K562 (cell line): ENCODE measurements around the gene RDH13. TPM values are rescaled to one million over a fixed set of nuclear protein-coding genes. Genes with fewer than 3 reads are reported as not detected.
A peak's percentile ranks its signal among the peaks of the same experiment; 100 is the strongest.

ENCODE experiments used
- ATAC-seq: fragments of 200-7000 bp; cut with Tn5 transposase; 3 replicates; pipeline ENCODE4 v1.9.1; 2020; ENCODE audit warnings: moderate library complexity
- BruUV-seq: library from RNA; stranded (reverse); fragments of 400-500 nt; replicated peaks from 2 replicates; lab custom pipeline; 2021; lab: Mats Ljungman, UMichigan
- CTCF ChIA-PET: fragments of 300-600 bp; formaldehyde crosslinking; extraction: SDS; loops from one replicate; lab custom pipeline; 2021; ENCODE audit warnings: low intra/inter-chr PET ratio; lab: Yijun Ruan, JAX
- POLR2A ChIA-PET: fragments of 300-600, 350-650 bp; sonication (Branson Sonifier 250); formaldehyde crosslinking; extraction: SDS; loops from one replicate; lab custom pipeline; 2021; ENCODE audit warnings: antibody characterized with exemption, inconsistent platforms; lab: Yijun Ruan, JAX
- DNase-seq, 4 experiments: peaks; one replicate each; pipeline versions ENCODE4 v3.0.0 to v3.0.0-alpha.2; 2011 to 2018; ENCODE audit warnings: low spot score in 3 of 4, mixed read lengths in 3 of 4; ENCODE audit errors: extremely low read depth in 1 of 4
- FAIRE-seq: peaks from 2 replicates; lab custom pipeline; 2011; peaks lifted over from hg19 to GRCh38; lab: Jason Lieb, UNC
- H2AFZ ChIP-seq: 2 replicates; pipeline ENCODE4 v1.6.0; 2011; ENCODE audit warnings: low read depth, low read length, control low read depth, inconsistent platforms
- H3K27ac ChIP-seq: fragments of 200-600 bp; 3 replicates; pipeline ENCODE4 v1.8.0; 2011; ENCODE audit warnings: low read depth, mild to moderate bottlenecking, control low read depth, inconsistent platforms, low read length, moderate library complexity, mixed read lengths; ENCODE audit errors: extremely low read depth
- H3K27me3 ChIP-seq, 2 experiments: fragments of 300-600 bp in 1 of 2; 2 replicates in 1 of 2; 3 replicates in 1 of 2; pipeline versions ENCODE4 v1.6.0 to v1.8.0; 2011; ENCODE audit warnings: inconsistent platforms in 2 of 2, low read length in 2 of 2, mild to moderate bottlenecking in 1 of 2, mixed read lengths in 1 of 2, moderate library complexity in 1 of 2; ENCODE audit not compliant: control insufficient read depth in 2 of 2, insufficient read depth in 2 of 2
- H3K36me3 ChIP-seq: fragments of 300-600 bp; 3 replicates; pipeline ENCODE4 v1.8.0; 2011; ENCODE audit warnings: mild to moderate bottlenecking, low read length, inconsistent platforms; ENCODE audit not compliant: control insufficient read depth, insufficient read depth
- H3K4me1 ChIP-seq, 2 experiments: fragments of 200-600 bp in 1 of 2; replicated peaks in 1 of 2; 2 replicates in 1 of 2; 3 replicates in 1 of 2; pipeline versions ENCODE4 v1.5.1 to v1.8.0; 2011; ENCODE audit warnings: inconsistent platforms in 2 of 2, low read length in 2 of 2, mild to moderate bottlenecking in 1 of 2, mixed read lengths in 1 of 2, moderate library complexity in 1 of 2; ENCODE audit not compliant: control insufficient read depth in 2 of 2, insufficient read depth in 2 of 2
- H3K4me2 ChIP-seq: 2 replicates; pipeline ENCODE4 v1.6.1; 2011; ENCODE audit warnings: low read length, control low read depth, inconsistent platforms, mixed read lengths; ENCODE audit not compliant: insufficient read depth
- H3K4me3 ChIP-seq: fragments of 200-600 bp; sonication (generic), shearing (Covaris generic); 2 replicates; pipeline ENCODE4 v1.5.1; 2016; ENCODE audit warnings: control low read depth, inconsistent platforms
- H3K79me2 ChIP-seq: fragments of 200-600 bp; 3 replicates; pipeline ENCODE4 v1.8.0; 2011; ENCODE audit warnings: low read length, inconsistent platforms; ENCODE audit not compliant: control insufficient read depth, insufficient read depth
- H3K9ac ChIP-seq, 2 experiments: 2 replicates each; pipeline versions ENCODE4 v1.6.0 to v1.6.1; 2011; ENCODE audit warnings: low read depth in 2 of 2, low read length in 2 of 2, control low read depth in 1 of 2, inconsistent platforms in 1 of 2, mild to moderate bottlenecking in 1 of 2, mixed read lengths in 1 of 2; ENCODE audit not compliant: insufficient read depth in 1 of 2
- H3K9me1 ChIP-seq: one replicate; pipeline ENCODE4 v1.6.0; 2011; ENCODE audit warnings: inconsistent platforms, mild to moderate bottlenecking, low read length, moderate library complexity; ENCODE audit not compliant: control insufficient read depth, insufficient read depth
- H3K9me3 ChIP-seq: replicated peaks from 2 replicates; pipeline ENCODE4 v1.5.1; 2011; ENCODE audit warnings: low read depth, low read length, inconsistent platforms; ENCODE audit not compliant: control insufficient read depth, insufficient read depth
- H4K20me1 ChIP-seq: replicated peaks from 2 replicates; pipeline ENCODE4 v1.6.1; 2011; ENCODE audit warnings: low read length, inconsistent platforms, mixed read lengths; ENCODE audit not compliant: control insufficient read depth, insufficient read depth
- JUN ChIP-seq, 2 experiments: sonication (generic) in 1 of 2; formaldehyde crosslinking in 1 of 2; IDR thresholded peaks; 2 replicates each; pipeline versions ENCODE4 v1.6.1 to v1.8.0; 2012 to 2022; ENCODE audit warnings: borderline replicate concordance in 2 of 2, mild to moderate bottlenecking in 2 of 2, improper control_type of control experiment in 1 of 2, low read depth in 1 of 2, low read length in 1 of 2, missing genetic modification reagents in 1 of 2
- MAFF ChIP-seq: IDR thresholded peaks from 2 replicates; pipeline ENCODE4 v1.6.1; 2012; ENCODE audit warnings: low read length, improper control_type of control experiment
- RBFOX2 ChIP-seq: fragments of 200-400 bp; formaldehyde crosslinking; IDR thresholded peaks from 2 replicates; pipeline ENCODE4 v1.6.1; 2017; ENCODE audit warnings: low read depth, mild to moderate bottlenecking, low read length, moderate library complexity
- THRA ChIP-seq: fragments of 450-650 bp; IDR thresholded peaks from 2 replicates; pipeline ENCODE4 v1.6.1; 2017; ENCODE audit warnings: mild to moderate bottlenecking, moderate library complexity
- ZNF707 ChIP-seq: fragments of 250-450 bp; sonication (Bioruptor Pico); conservative IDR thresholded peaks from 2 replicates; pipeline ENCODE4 v1.8.0; 2022; ENCODE audit warnings: inconsistent platforms, mild to moderate bottlenecking, moderate library complexity
- WGBS: fragments of 100-300 bp; shearing (Covaris generic); methylation state at CpG from one replicate; pipeline ENCODE4 v1.1.6; 2016; ENCODE audit warnings: low coverage, mixed read lengths; ENCODE audit not compliant: insufficient coverage; ENCODE audit errors: missing lambda C conversion rate; 5-methylcytosine and 5-hydroxymethylcytosine counted together
- in situ Hi-C: fragments of 300-500 bp; cut with MboI; formaldehyde crosslinking; loops from 4 replicates; pipeline ENCODE4 v1.15.0; 2018; ENCODE audit warnings: inconsistent platforms, mixed read lengths
- intact Hi-C: fragments of 100-400 bp; cut with micrococcal nuclease; formaldehyde crosslinking; loops from 2 replicates; pipeline ENCODE4 v1.14.2; 2022
- polyA plus RNA-seq, 8 experiments: library from polyadenylated mRNA; depleted of rRNA in 4 of 8; stranded (reverse) in 5 of 8; unstranded in 3 of 8; fragments of >200 nt; fragmentation: Nextera tagmentation in 2 of 8; fragmentation: Illumina TruSeq in 1 of 8; extraction: Ambion mirVana in 2 of 8; extraction: Trizol in 1 of 8; gene quantifications; 2 replicates each; pipeline versions ENCODE4 v1.2.1 to v1.2.3, GENCODE V29; 2011 to 2014; ENCODE audit warnings: inconsistent platforms in 1 of 8, missing spikeins in 1 of 8
- total RNA-seq, 7 experiments: library from RNA; depleted of rRNA in 6 of 7; stranded (reverse); fragments of >200 nt in 6 of 7; fragmentation: Illumina TruSeq in 2 of 7; extraction: Trizol in 2 of 7; gene quantifications; 2 replicates each; pipeline versions ENCODE4 v1.2.1 to v1.2.3, GENCODE V29; 2011 to 2021; ENCODE audit warnings: low replicate concordance in 1 of 7
- TF ChIP-seq, protein P1 (sequence below), 2 experiments: fragments of 450-650 bp; IDR thresholded peaks; 2 replicates each; pipeline ENCODE4 v1.6.1; 2018; ENCODE audit warnings: mild to moderate bottlenecking in 2 of 2, low read depth in 1 of 2; ENCODE audit not compliant: partially characterized antibody in 2 of 2

Gene RDH13
- total and polyA plus RNA-seq, 9 of the 15 experiments (the other 6 are each of a cell fraction or from before 2014, with no cell fraction given) = 7.5 to 70.3 (median 39.5) TPM

DNA sequence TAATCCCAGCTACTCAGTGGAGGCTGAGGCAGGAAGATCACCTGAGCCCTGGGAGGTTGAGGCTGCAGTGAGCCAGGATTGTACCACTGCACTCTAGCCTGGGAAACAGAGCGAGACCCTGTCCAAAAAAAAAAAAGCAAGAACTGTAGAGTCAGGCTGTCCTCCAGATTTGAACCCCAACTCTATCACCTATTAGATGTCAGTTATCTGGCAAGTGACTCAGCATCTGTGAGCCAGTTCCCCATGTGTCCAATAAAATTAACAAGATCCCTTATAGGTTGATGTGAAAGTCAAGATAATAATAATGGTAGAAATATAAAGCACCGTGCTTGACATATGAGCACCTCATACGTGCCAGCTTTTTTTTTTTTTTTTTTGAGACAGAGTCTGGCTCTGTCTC lies 46.9 kb downstream of the RDH13 start (continued):
- TF ChIP-seq, protein P1, sequence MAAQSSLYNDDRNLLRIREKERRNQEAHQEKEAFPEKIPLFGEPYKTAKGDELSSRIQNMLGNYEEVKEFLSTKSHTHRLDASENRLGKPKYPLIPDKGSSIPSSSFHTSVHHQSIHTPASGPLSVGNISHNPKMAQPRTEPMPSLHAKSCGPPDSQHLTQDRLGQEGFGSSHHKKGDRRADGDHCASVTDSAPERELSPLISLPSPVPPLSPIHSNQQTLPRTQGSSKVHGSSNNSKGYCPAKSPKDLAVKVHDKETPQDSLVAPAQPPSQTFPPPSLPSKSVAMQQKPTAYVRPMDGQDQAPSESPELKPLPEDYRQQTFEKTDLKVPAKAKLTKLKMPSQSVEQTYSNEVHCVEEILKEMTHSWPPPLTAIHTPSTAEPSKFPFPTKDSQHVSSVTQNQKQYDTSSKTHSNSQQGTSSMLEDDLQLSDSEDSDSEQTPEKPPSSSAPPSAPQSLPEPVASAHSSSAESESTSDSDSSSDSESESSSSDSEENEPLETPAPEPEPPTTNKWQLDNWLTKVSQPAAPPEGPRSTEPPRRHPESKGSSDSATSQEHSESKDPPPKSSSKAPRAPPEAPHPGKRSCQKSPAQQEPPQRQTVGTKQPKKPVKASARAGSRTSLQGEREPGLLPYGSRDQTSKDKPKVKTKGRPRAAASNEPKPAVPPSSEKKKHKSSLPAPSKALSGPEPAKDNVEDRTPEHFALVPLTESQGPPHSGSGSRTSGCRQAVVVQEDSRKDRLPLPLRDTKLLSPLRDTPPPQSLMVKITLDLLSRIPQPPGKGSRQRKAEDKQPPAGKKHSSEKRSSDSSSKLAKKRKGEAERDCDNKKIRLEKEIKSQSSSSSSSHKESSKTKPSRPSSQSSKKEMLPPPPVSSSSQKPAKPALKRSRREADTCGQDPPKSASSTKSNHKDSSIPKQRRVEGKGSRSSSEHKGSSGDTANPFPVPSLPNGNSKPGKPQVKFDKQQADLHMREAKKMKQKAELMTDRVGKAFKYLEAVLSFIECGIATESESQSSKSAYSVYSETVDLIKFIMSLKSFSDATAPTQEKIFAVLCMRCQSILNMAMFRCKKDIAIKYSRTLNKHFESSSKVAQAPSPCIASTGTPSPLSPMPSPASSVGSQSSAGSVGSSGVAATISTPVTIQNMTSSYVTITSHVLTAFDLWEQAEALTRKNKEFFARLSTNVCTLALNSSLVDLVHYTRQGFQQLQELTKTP (IDR thresholded peaks at IDR 0.05; ENCODE audit: low read depth in 1 of 2, partially characterized antibody in 2 of 2) = no peak
- TF ChIP-seq MAFF (no peak), THRA (no peak), ZNF707 (CRISPR knock-in tag) (no peak)
- TF ChIP-seq, all 486 proteins: peak for 3

DNA sequence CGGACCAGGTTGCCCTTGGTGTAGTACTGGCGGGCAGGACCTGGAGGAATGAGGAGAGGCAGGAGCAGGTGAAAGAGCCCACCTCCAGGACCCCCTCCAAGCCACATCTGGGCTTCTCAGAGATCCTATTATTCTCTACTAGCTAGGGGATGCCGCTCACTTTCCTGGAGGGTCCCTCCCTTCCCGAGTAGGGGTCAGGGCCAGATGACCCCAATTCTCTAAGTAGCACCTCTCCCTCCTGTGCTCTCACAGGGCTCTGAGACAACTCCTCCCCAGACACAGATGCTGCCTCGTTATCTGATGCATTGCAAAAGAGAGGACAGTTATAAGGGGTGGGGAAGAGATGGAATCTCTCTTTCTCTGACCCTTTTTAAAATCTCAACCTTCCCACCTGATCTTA lies 47.8 kb downstream of the RDH13 start:
- no peak for TF ChIP-seq JUN (IDR thresholded peaks at IDR 0.05; ENCODE audit: borderline replicate concordance, low read depth, low read length)
- no peak for TF ChIP-seq JUN (CRISPR knock-in tag; IDR thresholded peaks at IDR 0.05; ENCODE audit: borderline replicate concordance)
- TF ChIP-seq RBFOX2 = peak; percentile 52
- H3K79me2 ChIP-seq = peaks cover 77% of the 10 kb centered on the region
- no peaks in the 10 kb centered on the region for H3K27me3 ChIP-seq
- H3K9ac ChIP-seq = no peak overlapping the region
- ATAC-seq (no peak), DNase-seq (no peak), FAIRE-seq (no peak)
- peaks cover 10 to 17% of the 10 kb centered on the region in 2 experiments; a peak in 4 of 5 replicates for H3K4me1 ChIP-seq
- no TSS peak for BruUV-seq
- in situ Hi-C loops (no loop called here), intact Hi-C loops (no loop called here)
- no peak overlapping the region for H3K4me3 ChIP-seq
- H3K36me3 ChIP-seq = peaks cover 38% of the 10 kb centered on the region; the same call in 2 of the 3 replicates
- no peak overlapping the region for H3K27ac ChIP-seq
- H2AFZ ChIP-seq = no peak overlapping the region
- no peaks in the 10 kb centered on the region for H3K9me3 ChIP-seq
- ChIA-PET CTCF (interaction anchor here (1.1 kb wide), 1 partner anchor 144 kb away, joined by 3 read pairs; no protein-coding TSS in a partner anchor), POLR2A (no interaction called here)
- peaks cover 7% of the 10 kb centered on the region for H3K9me1 ChIP-seq
- WGBS = 69% methylated on average over 5 of the region's 5 CpGs
- H3K4me2 ChIP-seq = no peak overlapping the region
- peaks cover 17% of the 10 kb centered on the region for H4K20me1 ChIP-seq
